ENCODE data around the gene HAO1. TPM values are rescaled to one million over a fixed set of nuclear protein-coding genes. Genes with fewer than 3 reads are reported as not detected.

HAO1 gene
- total RNA-seq, 2 donors from 2014 or later = not detected

DNA sequence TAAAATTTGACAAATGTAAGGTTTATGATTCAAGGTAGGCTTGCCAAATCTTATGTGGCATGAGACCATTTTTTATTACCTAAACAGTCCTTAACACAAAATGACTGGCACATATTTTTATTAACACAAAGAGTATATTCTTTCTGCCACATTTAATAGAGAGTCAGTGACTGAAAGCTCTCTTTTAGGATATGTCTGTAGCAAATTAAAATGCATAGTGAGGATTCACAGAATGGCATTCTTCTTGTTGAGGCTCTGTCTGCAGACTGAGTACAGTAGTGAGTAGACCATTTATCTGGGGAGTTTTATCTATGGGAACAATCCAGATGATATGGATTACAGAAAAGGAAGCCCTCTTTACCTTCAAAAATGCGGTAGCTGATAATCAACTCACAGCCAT is 56.5 kb downstream of the HAO1 start:
- Histone ChIP-seq H3K4me1 (replicated peaks) (no peaks in the 10 kb centered on the region), H3K4me3 (no peak overlapping the region), H3K27ac (no peak overlapping the region), H3K36me3 (no peaks in the 10 kb centered on the region), H3K9me3 (no peaks in the 10 kb centered on the region), H3K27me3 (replicated peaks; ENCODE audit: insufficient read depth) (no peaks in the 10 kb centered on the region)
- intact Hi-C loops (cut with DNase I) = no loop called here
- 63% methylated on average over 1 of the region's 1 CpG for WGBS
- no peak for TF ChIP-seq POLR2AphosphoS5 (IDR thresholded peaks at IDR 0.05)
- no peak for TF ChIP-seq POLR2A (IDR thresholded peaks at IDR 0.05)
- TF ChIP-seq, protein P1, sequence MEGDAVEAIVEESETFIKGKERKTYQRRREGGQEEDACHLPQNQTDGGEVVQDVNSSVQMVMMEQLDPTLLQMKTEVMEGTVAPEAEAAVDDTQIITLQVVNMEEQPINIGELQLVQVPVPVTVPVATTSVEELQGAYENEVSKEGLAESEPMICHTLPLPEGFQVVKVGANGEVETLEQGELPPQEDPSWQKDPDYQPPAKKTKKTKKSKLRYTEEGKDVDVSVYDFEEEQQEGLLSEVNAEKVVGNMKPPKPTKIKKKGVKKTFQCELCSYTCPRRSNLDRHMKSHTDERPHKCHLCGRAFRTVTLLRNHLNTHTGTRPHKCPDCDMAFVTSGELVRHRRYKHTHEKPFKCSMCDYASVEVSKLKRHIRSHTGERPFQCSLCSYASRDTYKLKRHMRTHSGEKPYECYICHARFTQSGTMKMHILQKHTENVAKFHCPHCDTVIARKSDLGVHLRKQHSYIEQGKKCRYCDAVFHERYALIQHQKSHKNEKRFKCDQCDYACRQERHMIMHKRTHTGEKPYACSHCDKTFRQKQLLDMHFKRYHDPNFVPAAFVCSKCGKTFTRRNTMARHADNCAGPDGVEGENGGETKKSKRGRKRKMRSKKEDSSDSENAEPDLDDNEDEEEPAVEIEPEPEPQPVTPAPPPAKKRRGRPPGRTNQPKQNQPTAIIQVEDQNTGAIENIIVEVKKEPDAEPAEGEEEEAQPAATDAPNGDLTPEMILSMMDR (IDR thresholded peaks at IDR 0.05) = no peak
- DNase-seq (ENCODE audit: low spot score) = no peak

DNA sequence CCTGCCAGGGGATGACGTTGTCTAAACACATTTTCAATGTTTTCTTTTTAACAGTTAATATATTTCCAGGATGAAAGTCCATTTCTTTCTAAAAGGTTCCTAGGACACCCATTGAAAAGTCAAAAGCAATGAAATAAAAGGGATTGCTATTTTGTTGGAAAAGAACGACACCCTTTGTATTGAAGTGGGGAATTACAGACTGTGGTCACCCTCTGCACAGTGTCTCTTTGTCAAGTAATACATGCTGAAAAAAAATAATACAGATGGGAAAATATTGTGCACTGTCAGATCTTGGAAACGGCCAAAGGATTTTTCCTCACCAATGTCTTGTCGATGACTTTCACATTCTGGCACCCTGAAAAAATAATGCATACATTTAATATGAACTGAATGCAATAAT is 56.9 kb downstream of the HAO1 start:
- intact Hi-C loops (cut with DNase I) = no loop called here
- H3K4me1 ChIP-seq (replicated peaks) = no peaks in the 10 kb centered on the region
- H3K9me3 ChIP-seq = no peaks in the 10 kb centered on the region
- 43% methylated on average over 4 of the region's 4 CpGs for WGBS
- no peak overlapping the region for H3K27ac ChIP-seq
- no peaks in the 10 kb centered on the region for H3K27me3 ChIP-seq (replicated peaks; ENCODE audit: insufficient read depth)
- H3K4me3 ChIP-seq = no peak overlapping the region
- H3K36me3 ChIP-seq = no peaks in the 10 kb centered on the region
- no peak for DNase-seq (ENCODE audit: low spot score)
- no peak for TF ChIP-seq POLR2AphosphoS5 (IDR thresholded peaks at IDR 0.05)
- TF ChIP-seq, protein P1 (IDR thresholded peaks at IDR 0.05) = no peak
- TF ChIP-seq POLR2A (IDR thresholded peaks at IDR 0.05) = no peak

DNA sequence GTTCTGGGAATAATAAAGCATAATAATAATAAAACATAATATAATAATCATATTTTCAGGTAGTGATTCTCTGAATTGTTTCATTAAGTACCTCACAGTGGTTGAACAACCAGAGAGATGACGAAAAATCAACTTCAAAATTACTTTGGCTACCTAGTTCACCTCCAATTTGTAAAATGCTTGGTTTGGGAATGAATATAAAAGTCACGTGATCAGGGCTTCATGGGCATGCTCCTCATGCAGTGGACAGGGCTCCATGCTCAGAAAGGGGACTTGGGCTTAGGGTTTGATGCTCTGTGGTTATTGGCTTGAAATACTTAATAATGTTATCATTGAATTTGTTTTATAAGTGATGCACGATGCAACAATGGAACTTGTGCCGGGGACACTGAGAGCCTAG is 58.2 kb downstream of the HAO1 start:
- H3K4me3 ChIP-seq = no peak overlapping the region
- DNase-seq (ENCODE audit: low spot score) = no peak
- no peaks in the 10 kb centered on the region for H3K27me3 ChIP-seq (replicated peaks; ENCODE audit: insufficient read depth)
- WGBS = 94% methylated on average over 4 of the region's 4 CpGs
- no peaks in the 10 kb centered on the region for H3K36me3 ChIP-seq
- H3K9me3 ChIP-seq = no peaks in the 10 kb centered on the region
- no peaks in the 10 kb centered on the region for H3K4me1 ChIP-seq (replicated peaks)
- TF ChIP-seq POLR2A (IDR thresholded peaks at IDR 0.05) (no peak), POLR2AphosphoS5 (IDR thresholded peaks at IDR 0.05) (no peak)
- H3K27ac ChIP-seq = no peak overlapping the region
- intact Hi-C loops (cut with DNase I) = no loop called here

DNA sequence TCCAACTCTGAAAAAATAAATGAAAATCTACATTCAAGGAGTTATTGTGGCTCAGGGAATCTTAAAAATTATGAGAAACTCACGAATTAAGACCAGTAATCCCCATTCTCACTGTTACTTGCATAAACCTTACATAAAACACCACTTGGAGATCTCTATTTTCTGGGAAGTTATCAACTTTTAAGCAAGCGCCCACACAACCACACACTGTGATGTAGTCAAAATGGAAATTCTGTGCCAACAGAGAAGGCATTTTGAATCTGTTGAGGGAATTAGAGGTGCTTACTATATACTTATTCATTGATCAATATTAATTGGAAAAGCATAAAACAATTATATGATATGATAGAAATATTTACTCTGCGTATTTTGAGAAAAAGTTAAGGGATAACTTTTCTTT is 58.7 kb downstream of the HAO1 start:
- Histone ChIP-seq H3K4me3 (no peak overlapping the region), H3K27ac (no peak overlapping the region), H3K27me3 (replicated peaks; ENCODE audit: insufficient read depth) (no peaks in the 10 kb centered on the region), H3K9me3 (no peaks in the 10 kb centered on the region), H3K4me1 (replicated peaks) (no peaks in the 10 kb centered on the region), H3K36me3 (no peaks in the 10 kb centered on the region)
- 92% methylated on average over 3 of the region's 3 CpGs for WGBS
- intact Hi-C loops (cut with DNase I) = no loop called here
- DNase-seq (ENCODE audit: low spot score) = no peak
- TF ChIP-seq, protein P1 (IDR thresholded peaks at IDR 0.05) = no peak
- TF ChIP-seq POLR2AphosphoS5 (IDR thresholded peaks at IDR 0.05) (no peak), POLR2A (IDR thresholded peaks at IDR 0.05) (no peak)

DNA sequence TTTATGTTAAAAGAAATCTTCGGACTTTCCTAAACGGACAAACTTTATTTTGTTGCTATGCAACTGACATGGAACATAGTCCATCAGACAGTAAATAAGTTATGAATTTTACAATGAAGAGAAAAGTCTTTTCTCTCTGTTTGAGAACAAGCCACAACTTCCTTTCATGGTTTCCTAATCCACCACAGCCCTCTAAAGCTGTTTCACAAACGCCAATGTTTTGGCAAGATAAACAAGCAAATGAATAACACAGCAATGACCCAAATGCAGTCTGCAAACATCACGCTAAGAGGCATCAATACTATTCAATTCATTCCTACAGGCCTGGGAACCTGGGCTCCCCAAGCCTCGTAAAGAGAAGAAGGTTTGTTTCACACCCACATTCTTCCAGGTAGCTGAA is 60.4 kb downstream of the HAO1 start:
- Histone ChIP-seq H3K9me3 (no peaks in the 10 kb centered on the region), H3K4me3 (no peak overlapping the region), H3K27me3 (replicated peaks; ENCODE audit: insufficient read depth) (no peaks in the 10 kb centered on the region), H3K36me3 (no peaks in the 10 kb centered on the region), H3K4me1 (replicated peaks) (no peaks in the 10 kb centered on the region), H3K27ac (no peak overlapping the region)
- WGBS = 29% methylated on average over 5 of the region's 5 CpGs
- no peak for DNase-seq (ENCODE audit: low spot score)
- intact Hi-C loops (cut with DNase I) = no loop called here
- TF ChIP-seq, protein P1 (IDR thresholded peaks at IDR 0.05) = no peak
- TF ChIP-seq POLR2A (IDR thresholded peaks at IDR 0.05) = no peak
- no peak for TF ChIP-seq POLR2AphosphoS5 (IDR thresholded peaks at IDR 0.05)
